A204.1 (cell line): ENCODE measurements around the gene ECI1.
"Not testable (repeated sequence)": the region's sequence is repeated elsewhere in the genome, so short reads cannot be mapped to it uniquely, and the experiment has no call there.

ENCODE experiments used
- FAIRE-seq: peaks from 2 replicates; lab custom pipeline; 2012; peaks lifted over from hg19 to GRCh38; lab: Jason Lieb, UNC

The ECI1 gene

GRCh38 chr16:2210009-2210332, 41.4 kb downstream of the ECI1 start:
- no peak for FAIRE-seq

GRCh38 chr16:2209258-2210008, 42.0 kb downstream of the ECI1 start:
- FAIRE-seq = no peak

GRCh38 chr16:2208772-2209171, 42.6 kb downstream of the ECI1 start:
- no peak for FAIRE-seq

GRCh38 chr16:2208308-2208707, 43.1 kb downstream of the ECI1 start:
- no peak for FAIRE-seq

GRCh38 chr16:2207872-2208271, 43.5 kb downstream of the ECI1 start:
- FAIRE-seq = no peak

- no peak for FAIRE-seq
Measured at GRCh38 chr16:2206780-2207433, 44.5 kb downstream of the ECI1 start.

- FAIRE-seq = no peak
Measured at GRCh38 chr16:2206420-2206779, 45.0 kb downstream of the ECI1 start.

- FAIRE-seq = no peak
Measured at GRCh38 chr16:2205967-2206313, 45.4 kb downstream of the ECI1 start.

GRCh38 chr16:2205104-2205966, 46.1 kb downstream of the ECI1 start, which contains the start of gene MLST8:
MLST8 (plus strand) TSS chr16:2205454; CDS start chr16:2206086, 632 bp downstream.
- FAIRE-seq = no peak

GRCh38 chr16:2204416-2205103, 46.8 kb downstream of the ECI1 start:
- FAIRE-seq = no peak

GRCh38 chr16:2203119-2203688, 48.2 kb downstream of the ECI1 start:
- not testable (repeated sequence) for FAIRE-seq

- no peak for FAIRE-seq
Measured at GRCh38 chr16:2200313-2200712, 51.1 kb downstream of the ECI1 start.

GRCh38 chr16:2199621-2200139, 51.7 kb downstream of the ECI1 start:
- no peak for FAIRE-seq

- FAIRE-seq = no peak
Measured at GRCh38 chr16:2199095-2199494, 52.3 kb downstream of the ECI1 start.

- FAIRE-seq = no peak
Measured at GRCh38 chr16:2198283-2198682, 53.1 kb downstream of the ECI1 start.

- FAIRE-seq = no peak
Measured at GRCh38 chr16:2197765-2198164, 53.6 kb downstream of the ECI1 start.

GRCh38 chr16:2196981-2197511, 54.3 kb downstream of the ECI1 start:
- FAIRE-seq = no peak

GRCh38 chr16:2196162-2196980, 55.0 kb downstream of the ECI1 start, which contains the start of gene CASKIN1:
CASKIN1 (minus strand) TSS chr16:2196605; CDS start chr16:2196432, 173 bp downstream.
- FAIRE-seq = no peak

GRCh38 chr16:2195322-2196161, 55.8 kb downstream of the ECI1 start:
- no peak for FAIRE-seq

- no peak for FAIRE-seq
Measured at GRCh38 chr16:2194852-2195321, 56.5 kb downstream of the ECI1 start.
